Left renal cortex interstitium (tissue), 4 donors: ENCODE measurements around the gene FOSL2. TPM values are rescaled to one million over a fixed set of nuclear protein-coding genes. Genes with fewer than 3 reads are reported as not detected.

Experiments
- DNase-seq, 4 donors: peaks; one replicate each; pipeline ENCODE4 v3.0.0-alpha.2; 2013; ENCODE audit warnings: low read depth in 4 of 4, low spot score in 2 of 4, missing footprints in 1 of 4
- polyA plus RNA-seq, 4 donors: library from polyadenylated mRNA; unstranded; fragments of 120-200 nt; gene quantifications; one replicate each; pipeline ENCODE4 v1.2.1, GENCODE V29; 2013; ENCODE audit not compliant: insufficient read length in 4 of 4

The FOSL2 gene
- polyA plus RNA-seq, 4 donors, result 24.0 to 36.5 (median 25.7) TPM

DNA sequence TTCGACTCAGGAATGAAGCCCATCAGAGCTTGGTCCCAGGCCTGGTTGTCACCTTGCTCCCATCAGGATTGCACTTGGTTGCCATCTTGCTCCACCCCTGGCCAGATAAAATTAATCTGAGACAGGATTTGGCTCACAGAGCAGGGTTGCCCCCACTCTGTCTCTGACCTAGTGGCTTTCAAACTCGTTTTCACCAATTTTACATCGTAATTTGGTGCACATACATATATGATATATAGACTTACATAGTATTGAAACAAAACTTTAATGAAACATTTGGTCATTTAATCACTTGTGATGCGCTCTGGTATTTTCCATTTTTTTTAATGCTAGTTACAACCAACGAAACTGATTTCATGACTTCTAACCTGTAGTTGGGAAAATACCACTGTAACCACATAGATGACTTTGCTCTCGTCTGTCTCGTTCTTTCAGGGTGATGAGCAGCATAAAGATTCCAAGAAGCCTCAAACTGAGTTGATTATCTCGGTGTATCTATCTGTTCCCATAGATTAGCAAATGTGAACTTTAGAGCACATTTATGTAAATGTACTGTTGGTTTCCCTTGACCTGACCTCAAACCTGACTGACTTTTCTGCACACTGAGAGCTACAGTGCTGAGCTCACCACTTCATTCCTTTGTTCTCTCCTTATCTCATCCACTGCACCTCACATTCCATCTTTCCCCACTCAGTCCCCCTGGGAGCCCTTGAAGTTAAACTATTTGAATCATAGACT lies 72.7 kb downstream of the FOSL2 start:
- DNase-seq, result no peak

Other genes starting within 250 kb of the FOSL2 start
- gene PLB1, start 103.2 kb downstream of the FOSL2 start, polyA plus RNA-seq, result 1 to 10 TPM in 3 of 4 donors, under 1 TPM in 1; 0.84 to 1.7 (median 1.4) TPM